K562 treated with DMSO at 1 percent for 4 hours (cell line): ENCODE results near the gene CSAG1. TPM values are rescaled to one million over a fixed set of nuclear protein-coding genes. Genes with fewer than 3 reads are reported as not detected.

ENCODE experiments used
- total RNA-seq: library from RNA; unstranded; fragments of 300-600 nt; gene quantifications from 2 replicates; pipeline ENCODE4 v1.2.3, GENCODE V29; 2022; ENCODE audit not compliant: insufficient read depth

The CSAG1 gene
- total RNA-seq = 103 and 144 TPM in 2 replicates

GRCh38 chrX:152733261-152733975, at the start of gene CSAG1, which contains the start of gene MAGEA12:
Gene CSAG1 (minus strand): TSS chrX:152733721. CDS start chrX:152732460, 1,261 bp downstream.
Gene MAGEA12 (plus strand): TSS chrX:152733757. CDS start chrX:152736162, 2,405 bp downstream.

DNA sequence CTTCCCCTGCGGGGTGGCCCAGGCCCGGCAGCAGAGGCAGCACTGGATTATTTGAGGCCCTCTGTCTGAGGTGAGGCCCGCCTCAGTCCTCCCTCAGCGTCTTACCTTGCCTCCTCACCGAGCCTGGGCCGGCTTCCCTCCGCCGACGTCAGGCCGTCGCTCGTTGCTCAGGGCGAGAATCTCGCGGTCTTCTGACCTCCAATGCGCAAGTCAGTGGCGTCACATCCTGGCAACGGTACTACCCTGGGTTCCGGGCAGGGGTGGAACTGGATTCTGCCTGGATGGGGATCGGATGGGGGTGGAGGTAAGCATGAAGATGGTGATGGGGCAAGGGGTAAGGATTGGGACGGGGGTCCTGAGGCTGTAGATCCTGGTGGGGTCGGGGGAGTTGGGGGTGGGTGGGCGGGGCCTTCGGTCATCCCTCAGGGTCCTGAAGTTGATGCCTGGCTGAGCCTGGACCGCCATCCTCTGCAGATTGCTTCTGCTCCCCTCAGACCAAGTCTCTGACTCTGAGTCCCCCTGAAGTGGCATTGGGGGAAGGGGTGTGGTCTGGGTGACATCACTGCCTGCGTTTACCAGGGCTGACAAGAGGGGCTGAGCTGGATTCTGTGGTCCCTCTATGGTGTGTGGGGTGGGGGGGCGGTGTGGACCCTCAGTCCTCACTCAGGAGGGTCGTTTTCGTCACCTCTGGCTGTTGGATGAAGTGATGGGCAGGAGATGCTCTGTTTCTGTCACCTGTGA, 36.2 kb upstream of the CSAG1 start, which contains the start of gene MAGEA6:
Gene MAGEA6, minus strand, starts transcription at position 141 of the 741 bp plus-strand sequence. CDS start 2,039 bp downstream, outside the sequence.

DNA sequence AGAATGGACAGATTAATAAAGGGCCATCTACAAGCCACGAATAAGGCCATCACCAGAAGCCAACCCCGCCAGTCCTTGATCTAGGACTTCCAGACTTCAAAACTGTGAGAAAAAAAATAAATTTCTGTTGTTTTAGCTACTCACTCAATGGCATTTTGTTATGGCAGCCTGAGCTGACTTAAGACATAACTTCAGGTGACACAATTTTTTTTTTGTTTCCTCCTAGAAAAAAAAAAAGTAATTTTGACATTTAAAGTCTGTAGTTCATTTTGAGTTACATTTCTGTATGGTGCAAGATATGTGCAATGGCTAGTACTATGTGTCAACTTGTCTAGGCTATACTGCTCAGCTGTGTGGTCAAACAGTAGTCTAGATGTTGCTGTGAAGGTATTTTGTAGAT, 25.4 kb upstream of the CSAG1 start, which contains the start of gene CSAG3:
Gene CSAG3, plus strand, starts transcription at position 301 of the 400 bp plus-strand sequence.

GRCh38 chrX:152753686-152754650, 20.4 kb upstream of the CSAG1 start, which contains the start of gene MAGEA2:
Gene MAGEA2 (minus strand): TSS chrX:152753842. CDS start chrX:152751363, 2,479 bp downstream.

GRCh38 chrX:152713815-152714787, 19.4 kb downstream of the CSAG1 start, which contains the start of gene MAGEA2B:
Gene MAGEA2B (plus strand): TSS chrX:152714628. CDS start chrX:152717107, 2,479 bp downstream.

DNA sequence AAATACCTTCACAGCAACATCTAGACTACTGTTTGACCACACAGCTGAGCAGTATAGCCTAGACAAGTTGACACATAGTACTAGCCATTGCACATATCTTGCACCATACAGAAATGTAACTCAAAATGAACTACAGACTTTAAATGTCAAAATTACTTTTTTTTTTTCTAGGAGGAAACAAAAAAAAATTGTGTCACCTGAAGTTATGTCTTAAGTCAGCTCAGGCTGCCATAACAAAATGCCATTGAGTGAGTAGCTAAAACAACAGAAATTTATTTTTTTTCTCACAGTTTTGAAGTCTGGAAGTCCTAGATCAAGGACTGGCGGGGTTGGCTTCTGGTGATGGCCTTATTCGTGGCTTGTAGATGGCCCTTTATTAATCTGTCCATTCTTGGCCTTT, 24.3 kb downstream of the CSAG1 start, which contains the start of gene CSAG2:
Gene CSAG2, minus strand, starts transcription at position 101 of the 400 bp plus-strand sequence. CDS start 161 bp downstream, outside the sequence.

DNA sequence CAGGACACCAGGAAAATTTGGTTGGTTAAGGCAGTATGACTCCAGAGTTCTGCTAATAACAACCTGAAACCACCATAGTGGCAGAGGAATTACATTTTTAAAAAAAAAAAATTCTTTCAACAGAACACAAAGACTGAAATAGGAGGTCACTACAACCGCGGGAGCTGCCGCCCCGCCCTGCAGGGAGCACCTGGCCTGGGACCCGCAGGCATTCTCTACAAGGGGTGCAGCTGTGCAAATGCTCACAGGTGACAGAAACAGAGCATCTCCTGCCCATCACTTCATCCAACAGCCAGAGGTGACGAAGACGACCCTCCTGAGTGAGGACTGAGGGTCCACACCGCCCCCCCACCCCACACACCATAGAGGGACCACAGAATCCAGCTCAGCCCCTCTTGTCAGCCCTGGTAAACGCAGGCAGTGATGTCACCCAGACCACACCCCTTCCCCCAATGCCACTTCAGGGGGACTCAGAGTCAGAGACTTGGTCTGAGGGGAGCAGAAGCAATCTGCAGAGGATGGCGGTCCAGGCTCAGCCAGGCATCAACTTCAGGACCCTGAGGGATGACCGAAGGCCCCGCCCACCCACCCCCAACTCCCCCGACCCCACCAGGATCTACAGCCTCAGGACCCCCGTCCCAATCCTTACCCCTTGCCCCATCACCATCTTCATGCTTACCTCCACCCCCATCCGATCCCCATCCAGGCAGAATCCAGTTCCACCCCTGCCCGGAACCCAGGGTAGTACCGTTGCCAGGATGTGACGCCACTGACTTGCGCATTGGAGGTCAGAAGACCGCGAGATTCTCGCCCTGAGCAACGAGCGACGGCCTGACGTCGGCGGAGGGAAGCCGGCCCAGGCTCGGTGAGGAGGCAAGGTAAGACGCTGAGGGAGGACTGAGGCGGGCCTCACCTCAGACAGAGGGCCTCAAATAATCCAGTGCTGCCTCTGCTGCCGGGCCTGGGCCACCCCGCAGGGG, 35.3 kb downstream of the CSAG1 start, which contains the start of gene MAGEA3:
Gene MAGEA3, plus strand, starts transcription at position 843 of the 980 bp plus-strand sequence. CDS start 2,039 bp downstream, outside the sequence.

Other genes starting within 250 kb of the CSAG1 start
- gene GABRQ, start 95.8 kb downstream of the CSAG1 start, total RNA-seq = 1.3 and 1.4 TPM in 2 replicates
- 146 and 153 TPM in 2 replicates for gene MAGEA3, start 34.9 kb downstream of the CSAG1 start, total RNA-seq
- gene CSAG2, start 24.4 kb downstream of the CSAG1 start, total RNA-seq = not detected in 2 replicates
- 31.4 and 81.6 TPM in 2 replicates for gene MAGEA2B, start 19.1 kb downstream of the CSAG1 start, total RNA-seq
- gene MAGEA12, start within 50 bp of the CSAG1 start, total RNA-seq = 62.3 and 69.8 TPM in 2 replicates
- gene MAGEA2, start 20.1 kb upstream of the CSAG1 start, total RNA-seq = 10.7 and 27.8 TPM in 2 replicates
- gene CSAG3, start 25.5 kb upstream of the CSAG1 start, total RNA-seq = 14.3 and 27.1 TPM in 2 replicates
- 94.0 and 97.7 TPM in 2 replicates for gene MAGEA6, start 36.0 kb upstream of the CSAG1 start, total RNA-seq
- 10.0 and 11.9 TPM in 2 replicates for gene CETN2, start 97.0 kb upstream of the CSAG1 start, total RNA-seq
- gene NSDHL, start 97.3 kb upstream of the CSAG1 start, total RNA-seq = 28.8 and 31.0 TPM in 2 replicates
- not detected in 2 replicates for gene ZNF185, start 164.3 kb upstream of the CSAG1 start, total RNA-seq